ENCODE results near the gene MICAL2.
A peak's percentile ranks its signal among the peaks of the same experiment; 100 is the strongest.

The MICAL2 gene, protein sequence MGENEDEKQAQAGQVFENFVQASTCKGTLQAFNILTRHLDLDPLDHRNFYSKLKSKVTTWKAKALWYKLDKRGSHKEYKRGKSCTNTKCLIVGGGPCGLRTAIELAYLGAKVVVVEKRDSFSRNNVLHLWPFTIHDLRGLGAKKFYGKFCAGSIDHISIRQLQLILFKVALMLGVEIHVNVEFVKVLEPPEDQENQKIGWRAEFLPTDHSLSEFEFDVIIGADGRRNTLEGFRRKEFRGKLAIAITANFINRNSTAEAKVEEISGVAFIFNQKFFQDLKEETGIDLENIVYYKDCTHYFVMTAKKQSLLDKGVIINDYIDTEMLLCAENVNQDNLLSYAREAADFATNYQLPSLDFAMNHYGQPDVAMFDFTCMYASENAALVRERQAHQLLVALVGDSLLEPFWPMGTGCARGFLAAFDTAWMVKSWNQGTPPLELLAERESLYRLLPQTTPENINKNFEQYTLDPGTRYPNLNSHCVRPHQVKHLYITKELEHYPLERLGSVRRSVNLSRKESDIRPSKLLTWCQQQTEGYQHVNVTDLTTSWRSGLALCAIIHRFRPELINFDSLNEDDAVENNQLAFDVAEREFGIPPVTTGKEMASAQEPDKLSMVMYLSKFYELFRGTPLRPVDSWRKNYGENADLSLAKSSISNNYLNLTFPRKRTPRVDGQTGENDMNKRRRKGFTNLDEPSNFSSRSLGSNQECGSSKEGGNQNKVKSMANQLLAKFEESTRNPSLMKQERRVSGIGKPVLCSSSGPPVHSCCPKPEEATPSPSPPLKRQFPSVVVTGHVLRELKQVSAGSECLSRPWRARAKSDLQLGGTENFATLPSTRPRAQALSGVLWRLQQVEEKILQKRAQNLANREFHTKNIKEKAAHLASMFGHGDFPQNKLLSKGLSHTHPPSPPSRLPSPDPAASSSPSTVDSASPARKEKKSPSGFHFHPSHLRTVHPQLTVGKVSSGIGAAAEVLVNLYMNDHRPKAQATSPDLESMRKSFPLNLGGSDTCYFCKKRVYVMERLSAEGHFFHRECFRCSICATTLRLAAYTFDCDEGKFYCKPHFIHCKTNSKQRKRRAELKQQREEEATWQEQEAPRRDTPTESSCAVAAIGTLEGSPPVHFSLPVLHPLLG

DNA sequence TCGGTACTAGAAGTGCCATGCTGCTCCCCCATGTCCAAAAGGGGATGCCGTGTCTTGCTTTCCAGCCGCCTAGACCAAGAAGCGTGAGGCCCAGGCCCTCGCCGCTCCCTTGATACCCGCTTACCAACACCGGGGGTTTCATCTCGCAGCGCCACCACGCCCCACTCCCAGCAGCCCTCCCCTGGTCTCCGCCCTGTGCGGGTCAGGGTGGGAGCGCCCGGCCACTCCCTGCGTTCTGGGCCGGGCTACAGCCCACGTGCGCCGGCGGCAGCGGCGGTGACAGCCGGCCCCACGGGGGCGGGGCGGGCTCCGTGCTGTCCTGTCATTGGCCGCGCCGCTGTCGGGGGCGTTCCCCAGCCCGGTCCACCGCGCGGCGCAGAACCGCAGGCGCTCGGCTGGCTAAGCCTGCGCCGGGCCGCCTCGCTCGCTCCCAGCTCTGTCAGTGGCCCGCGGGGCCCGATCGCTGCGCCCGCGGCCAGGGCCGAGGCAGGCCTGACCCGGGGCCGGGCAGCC is at the start of gene MICAL2:
Gene MICAL2 (plus strand): TSS at position 390 of the 513 bp plus-strand sequence. CDS start 51,566 bp downstream, outside the sequence.
- DNase-seq, result peak; percentile 67

DNA sequence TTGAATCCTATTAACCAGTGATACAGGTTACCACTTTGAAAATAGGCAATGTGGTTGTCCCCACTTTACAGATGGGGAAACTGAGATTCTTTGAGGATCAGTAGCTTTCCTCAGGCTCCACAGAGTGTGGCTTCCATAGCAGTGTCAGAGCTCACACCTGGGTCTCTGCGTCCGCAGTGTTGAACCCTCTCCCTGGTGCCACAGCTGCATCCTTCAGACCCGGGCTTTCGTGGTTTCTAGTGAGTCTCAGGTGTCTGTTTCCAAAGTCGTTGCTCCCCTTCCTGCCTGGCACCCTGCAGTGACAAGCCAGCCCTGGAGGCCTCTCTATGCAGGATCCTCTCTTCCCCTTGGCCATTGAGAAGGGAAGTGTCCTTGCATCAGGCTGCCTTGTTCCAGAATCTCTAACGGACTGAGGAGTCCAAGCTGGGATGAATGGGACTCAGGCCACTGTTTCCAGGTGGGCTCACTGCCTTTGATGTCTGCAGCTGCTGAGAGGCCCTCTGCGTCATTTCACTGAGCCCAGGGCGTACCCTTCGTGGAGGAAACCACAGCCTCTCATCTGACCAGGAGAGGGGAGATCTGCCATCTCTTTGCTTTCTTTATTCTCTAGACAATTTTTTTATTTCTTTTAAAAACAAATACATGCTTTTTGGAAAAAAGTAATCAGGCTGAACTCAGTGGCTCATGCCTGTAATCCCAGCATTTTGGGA is 48.4 kb upstream of the MICAL2 start:
- no peak for DNase-seq

DNA sequence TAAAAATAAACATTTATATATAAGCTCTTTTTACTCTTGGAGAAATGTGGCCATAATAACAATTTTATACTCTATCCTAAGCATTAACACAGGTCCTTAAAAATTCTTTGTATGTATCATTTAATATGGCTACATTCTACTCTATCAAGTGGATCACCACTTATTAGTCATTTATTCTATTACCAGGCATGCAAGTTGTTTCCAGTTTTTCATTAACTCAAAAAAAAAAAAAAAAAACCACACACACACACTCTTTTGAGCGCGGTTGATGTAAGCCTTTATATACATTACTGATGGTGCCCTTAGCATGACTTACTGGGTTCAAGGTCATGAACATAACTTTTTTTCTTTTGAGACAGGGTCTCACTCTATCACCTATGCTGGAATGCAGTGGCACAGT is 47.1 kb upstream of the MICAL2 start:
- DNase-seq, result no peak

DNA sequence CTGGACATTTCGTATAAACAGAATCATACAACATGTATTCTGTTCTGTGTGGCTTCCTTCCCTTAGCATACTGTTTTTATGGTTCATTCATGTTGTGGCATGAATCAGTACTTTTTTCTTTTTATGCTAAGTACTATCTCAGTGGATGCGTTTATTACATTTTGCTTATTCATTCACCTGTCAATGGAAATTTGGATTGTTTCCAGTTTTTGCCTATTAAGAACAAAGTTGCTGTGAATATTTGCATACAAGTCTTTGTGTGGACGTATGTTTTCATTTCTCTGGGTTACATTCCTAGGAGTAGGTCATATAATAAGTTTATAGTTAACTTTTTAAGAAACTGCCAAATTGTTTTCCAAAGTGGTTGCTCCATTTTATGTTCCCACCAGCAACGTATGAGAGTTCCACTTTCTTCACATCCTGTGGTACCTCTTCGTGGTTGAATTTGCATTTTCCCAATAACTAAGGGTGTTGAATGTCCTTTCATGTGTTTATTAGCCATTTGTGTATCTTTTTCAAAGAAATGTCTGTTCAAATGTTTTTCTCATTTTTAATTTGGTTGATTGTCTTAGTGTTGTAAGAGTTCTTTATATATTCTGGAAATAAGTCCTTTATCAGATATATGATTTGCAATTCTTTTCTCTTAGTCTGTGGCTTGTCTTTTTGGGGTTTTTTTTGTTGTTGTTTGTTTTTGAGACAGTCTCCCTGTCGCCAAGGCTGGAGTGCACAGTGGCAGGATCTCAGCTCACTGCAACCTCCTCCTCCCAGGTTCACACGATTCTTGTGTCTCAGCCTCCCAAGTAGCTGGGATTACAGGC is 46.0 kb upstream of the MICAL2 start:
- no peak for DNase-seq

DNA sequence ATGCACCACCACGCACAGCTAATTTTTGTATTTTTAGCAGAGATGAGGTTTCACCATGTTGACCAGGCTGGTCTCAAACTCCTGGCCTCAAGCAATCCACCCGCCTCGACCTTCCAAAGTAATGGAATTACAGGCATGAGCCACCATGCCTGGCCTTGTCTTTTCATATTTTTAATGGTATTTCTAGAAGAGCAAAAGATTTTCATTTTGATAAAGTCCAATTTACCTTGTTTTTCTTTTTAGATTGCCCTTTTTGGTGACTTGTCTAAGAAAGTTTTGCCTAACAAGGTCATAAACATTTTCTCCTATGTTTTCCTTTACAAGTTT is 45.5 kb upstream of the MICAL2 start:
- DNase-seq, result no peak

DNA sequence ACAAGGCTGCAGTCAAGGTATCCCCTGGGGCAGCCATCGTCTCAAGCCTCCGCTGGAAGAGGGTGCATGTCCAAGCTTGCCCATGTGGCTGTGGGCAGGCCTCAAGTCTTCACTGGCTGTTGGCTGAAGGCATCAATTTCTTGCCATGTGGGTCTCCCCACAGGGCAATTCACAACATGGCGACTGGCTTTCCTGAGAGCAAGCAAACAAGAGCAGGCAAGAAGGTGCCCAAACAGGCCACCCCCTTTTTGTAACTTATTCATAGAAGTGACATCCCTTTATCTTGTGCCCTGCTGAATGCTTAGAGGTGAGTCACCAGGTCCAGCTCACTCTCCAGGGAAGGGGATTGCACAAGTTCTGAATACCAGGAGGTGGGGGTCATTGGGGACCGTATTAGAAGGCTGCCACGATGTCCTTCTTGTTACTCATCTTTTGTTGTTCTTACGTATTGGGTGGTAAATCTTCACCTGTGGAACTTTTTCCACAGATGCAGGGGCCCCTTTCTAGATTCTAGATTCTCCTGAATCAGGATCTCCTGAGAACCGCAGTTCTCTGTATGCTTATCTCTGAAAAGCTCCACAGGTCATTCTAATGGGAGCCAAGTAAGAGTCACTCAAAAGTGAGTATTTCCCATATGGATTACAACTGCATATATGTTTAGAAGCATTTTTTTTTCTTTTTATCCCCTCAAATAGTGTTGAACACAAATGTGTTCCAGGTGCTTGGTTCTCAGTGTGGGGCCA is 44.2 kb upstream of the MICAL2 start:
- DNase-seq, result no peak

DNA sequence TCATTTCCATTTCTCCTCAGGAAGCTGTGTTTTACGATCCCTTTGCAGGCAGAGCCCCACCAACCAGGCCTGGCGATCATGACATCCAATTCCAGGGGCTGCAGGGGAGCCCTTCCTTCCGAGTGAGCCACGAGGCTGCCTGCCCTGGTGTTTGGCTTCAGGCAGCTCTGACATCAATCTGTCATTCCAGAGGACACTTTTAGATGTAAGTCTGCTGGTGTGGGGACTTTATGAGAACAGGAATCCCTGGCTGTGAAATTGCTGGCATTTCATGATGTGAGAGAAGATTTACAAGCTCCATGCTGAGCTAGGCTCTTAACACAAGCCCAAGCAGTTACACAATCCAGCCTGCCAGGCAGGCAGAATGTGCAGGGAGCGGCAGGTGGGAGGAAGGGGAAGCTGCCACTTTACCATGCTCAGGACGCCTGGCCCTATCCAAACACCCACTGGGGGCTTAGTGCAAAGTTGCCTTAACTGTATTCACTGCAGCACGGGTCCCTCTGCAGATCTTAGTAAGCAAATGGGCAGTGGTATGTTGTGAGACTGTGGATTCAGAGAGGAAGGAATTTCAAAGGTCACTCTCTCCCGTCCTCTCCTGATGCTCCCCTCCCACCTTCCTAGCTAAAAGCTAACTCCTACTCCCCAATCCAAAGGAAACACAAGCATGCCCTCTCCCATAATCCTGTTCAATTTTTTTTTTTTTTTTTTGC is 43.4 kb upstream of the MICAL2 start:
- DNase-seq, result no peak

DNA sequence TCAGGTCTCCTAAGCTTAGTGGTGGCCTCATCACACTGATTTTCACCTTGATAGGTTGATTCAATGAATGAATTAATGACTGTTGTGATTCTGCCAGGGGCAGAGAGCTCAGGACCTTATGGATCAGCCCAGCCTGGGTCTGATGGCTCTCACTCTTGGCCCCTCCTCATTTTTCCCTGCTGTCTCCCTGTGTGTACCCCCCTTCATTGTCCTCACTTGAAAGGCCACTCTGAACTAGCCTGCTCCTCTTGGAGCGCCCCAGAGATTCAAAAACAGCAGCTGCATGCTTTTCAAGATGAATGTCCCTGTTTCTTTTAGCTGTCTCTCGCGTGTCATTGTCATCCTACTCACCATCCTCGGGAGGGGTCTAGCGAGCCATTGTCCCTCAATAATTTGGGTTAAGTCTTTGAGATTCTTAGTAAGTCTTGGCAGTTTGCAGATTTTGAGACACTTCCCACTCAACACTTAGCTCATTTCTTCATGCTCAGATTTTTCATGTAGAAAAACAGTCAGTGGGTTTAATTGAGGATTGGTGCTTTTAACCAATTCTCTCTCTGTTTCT is 42.5 kb upstream of the MICAL2 start:
- no peak for DNase-seq

DNA sequence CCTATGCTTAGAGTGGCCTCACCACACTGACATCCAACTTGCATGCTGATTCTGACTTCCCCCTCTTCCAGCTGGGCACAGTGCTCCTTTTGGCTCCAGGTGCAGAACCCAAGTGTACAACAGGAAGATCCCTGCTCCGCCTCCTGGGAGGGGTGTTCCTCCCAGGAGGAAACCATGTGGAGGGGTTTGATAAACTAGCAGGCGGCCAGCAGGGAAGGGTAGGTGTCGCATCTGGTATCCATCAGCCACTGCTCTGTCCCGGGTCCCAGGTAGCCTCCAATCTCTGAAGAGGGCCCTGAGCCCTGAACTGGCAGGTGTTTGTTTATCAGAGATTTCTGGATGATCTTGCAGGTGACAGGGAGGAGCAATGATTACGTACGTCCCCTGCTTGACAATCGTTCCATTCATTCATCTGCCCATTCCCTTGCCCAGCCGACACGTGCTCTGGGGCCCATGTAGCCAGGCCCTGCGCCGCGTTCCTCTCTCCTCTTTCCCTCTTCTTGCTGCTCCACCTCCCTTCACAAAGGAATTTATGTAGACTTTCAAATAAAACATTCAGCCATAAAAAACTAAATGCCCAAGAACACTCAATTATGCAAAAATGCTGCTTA is 41.2 kb upstream of the MICAL2 start:
- DNase-seq, result no peak

DNA sequence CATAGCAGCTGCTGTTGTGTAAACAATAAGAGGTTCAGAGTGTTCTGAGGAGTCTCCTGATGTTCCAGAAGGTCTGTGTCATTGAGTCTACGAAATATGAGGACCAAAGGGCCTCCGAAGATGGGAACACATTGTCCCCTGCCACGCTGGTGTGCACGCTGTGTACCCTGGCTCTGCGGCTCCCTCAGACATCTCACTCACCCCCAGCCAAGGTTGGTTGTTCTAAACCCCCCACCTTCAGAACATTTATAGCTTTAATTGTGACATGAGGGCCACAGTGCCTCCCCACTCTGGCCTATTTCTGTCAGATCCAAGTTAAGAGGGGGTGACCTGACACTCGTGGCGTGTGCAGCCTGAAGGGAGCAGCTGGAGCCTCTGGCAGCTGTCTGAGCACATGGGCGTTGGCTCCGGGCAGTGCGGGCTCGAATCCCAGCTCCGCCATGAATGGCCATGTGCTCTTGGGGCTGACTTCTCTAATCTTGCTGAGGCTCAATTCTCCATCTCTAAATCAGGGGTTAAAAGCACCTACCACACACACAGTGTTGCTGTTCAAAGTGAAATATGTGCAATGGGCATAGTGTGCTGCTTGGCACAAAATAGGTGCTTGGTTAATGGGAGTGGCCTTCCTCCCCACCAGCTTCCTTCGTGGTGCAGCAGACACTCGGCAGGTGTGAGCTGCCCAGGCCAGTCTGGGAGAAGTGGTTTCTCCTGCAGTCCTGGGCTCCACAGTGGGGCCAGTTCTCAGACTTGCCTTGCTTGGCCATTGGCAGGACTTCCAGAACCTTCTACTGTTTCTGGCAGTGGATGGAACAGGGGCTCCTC is 39.7 kb upstream of the MICAL2 start:
- DNase-seq, result no peak

DNA sequence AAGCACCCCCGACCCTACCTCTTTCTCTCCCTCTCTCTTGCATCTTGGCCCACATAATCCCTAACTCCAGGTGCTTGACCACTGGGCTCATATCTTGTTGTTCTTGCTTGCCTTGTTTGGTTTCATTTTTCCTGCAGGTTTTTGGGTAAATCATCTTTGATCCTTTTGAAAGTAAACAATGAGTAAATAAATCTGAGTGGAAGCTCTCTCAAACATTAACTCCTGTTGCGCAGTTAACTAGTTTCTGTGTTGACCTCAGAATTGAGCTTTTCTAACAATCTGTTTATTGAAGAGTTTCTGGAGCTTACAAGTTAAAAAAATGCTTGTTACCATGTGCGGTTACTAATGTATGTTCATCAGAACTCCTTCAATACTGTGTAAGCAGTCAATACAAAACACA is 38.8 kb upstream of the MICAL2 start:
- DNase-seq, result no peak

DNA sequence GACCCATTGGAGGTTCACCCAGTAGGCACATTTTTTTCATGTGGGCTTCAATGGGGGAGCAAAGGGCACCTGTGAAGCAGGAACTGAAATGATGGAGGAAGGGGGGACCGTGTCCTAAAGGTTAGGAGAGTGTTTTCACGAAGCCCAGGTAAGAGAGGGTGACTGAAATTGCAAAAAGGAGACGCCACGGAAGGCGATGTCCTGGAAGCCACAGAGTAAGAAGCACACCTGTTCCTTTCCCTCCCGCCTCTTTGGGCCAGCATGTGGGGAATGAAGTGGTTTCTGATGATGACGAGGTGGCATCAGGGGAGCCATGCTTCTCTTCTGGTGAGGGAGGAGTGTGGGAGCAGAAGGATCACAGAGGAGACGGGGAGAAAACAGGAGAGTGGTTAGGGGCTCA is 37.0 kb upstream of the MICAL2 start:
- no peak for DNase-seq

DNA sequence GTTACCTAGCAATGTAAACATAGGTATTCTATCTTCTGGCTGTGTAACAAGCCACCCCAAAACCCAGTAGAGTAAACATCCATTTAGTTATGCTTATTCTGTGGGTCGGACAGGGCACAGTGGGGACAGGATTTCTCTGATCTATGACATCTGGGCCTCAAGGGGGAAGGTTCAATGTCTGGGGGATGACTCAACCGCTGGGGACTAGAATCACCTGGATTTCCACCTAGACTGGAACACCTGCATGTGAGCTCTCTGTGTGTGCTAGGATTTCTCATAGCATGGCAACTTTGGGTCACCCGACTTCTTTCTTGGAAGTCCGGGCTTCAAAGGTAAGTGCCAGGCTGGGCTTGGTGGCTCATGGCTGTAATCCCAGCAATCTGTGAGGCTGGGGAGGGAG is 36.5 kb upstream of the MICAL2 start:
- no peak for DNase-seq

DNA sequence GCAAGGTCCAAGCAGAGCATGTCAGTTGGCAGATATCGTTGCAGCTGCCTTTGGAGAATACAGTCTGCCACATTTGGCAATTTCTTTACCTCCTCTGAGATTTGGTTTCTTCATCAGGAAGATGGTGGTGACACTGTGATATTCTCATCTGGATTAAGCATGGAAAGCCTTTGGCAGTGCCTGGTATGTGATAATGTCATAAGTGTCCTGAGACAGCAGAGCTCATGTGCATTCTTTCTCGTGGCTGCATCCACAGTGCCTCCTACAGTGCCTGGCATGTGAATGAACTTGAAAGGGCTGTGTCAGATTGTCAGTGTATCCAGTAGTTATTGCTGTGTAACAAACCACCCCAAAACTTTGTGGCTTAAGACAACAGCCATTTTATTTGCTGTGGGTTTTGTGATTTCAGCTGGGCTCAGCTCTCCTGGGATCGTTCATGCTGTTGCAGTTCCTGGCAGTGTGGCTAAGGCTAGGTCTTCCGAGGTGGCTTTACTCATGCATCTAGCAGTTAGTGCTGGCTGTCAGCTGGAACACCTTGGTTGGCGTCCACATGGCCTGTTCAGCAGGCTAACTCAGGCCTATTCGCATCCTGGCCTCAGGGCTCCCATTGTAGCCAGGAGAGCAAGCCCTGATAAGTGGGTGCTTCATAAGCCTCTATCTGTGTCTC is 35.7 kb upstream of the MICAL2 start:
- no peak for DNase-seq

DNA sequence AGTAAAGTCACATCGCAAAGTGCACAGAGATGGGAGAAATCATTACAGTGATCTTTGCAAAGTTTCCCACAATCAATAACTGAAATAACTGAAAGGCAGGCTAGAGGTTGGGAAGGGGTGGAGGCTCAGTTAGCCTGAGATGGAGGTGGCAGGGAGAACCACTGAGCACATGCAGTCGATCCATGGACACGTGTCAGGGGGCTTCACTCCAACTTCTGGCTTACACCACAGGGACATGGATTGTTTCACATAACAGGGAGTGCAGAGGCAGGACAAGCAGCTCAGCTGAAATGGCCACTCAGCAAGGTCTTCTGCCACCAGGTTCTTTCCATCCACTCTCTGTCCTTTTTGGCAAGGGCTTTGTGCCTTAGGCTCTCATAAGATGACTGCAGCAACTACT is 35.1 kb upstream of the MICAL2 start:
- no peak for DNase-seq

DNA sequence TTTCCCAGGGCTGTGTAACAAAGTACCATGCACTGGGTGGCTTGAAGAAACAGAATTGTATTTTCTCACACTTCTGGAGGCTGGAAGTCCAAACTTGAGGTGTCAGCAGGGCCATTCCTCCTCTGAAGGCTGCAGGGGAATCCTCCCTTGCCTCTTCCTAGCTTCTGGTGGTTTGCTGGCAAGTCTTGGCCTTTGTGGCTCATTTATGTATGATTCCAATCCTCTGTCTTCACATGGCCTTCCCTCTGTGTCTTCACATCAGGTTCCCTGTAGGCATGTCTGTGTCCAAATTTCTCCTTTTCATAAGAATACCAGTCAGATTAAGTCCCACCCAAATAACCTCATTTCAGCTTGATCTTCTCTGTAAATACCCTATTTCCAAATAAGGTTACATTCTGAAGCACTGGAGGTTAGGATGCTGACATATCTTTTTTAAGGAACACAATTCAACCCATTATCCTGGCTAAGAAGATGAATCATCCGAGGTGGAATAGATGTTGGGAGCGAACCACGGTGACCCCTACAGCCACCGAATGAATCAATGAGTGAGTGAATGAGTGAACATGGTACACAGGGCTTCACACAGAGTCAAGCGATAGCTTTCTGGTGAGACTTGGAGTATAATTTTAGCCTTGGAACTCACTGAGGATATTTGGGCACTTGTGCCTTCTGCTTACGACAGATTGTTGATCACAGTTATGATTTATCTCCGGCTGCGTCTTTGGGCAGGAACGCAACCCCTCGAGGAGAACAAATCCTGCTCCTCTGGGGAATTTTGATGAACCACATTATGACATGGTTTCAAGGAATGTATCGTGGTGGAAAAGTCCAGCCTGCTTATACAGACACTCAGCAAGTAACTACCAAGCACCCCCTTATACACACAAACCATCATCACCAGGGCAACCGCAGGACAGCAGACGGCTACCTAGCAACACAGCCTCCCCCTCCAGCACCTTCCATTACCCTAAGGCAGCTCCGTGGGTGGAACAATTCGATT is 34.3 kb upstream of the MICAL2 start:
- no peak for DNase-seq

All from NCI-H2029 (cell line).